ENCODE measurements around the gene MAPK4.

DNA sequence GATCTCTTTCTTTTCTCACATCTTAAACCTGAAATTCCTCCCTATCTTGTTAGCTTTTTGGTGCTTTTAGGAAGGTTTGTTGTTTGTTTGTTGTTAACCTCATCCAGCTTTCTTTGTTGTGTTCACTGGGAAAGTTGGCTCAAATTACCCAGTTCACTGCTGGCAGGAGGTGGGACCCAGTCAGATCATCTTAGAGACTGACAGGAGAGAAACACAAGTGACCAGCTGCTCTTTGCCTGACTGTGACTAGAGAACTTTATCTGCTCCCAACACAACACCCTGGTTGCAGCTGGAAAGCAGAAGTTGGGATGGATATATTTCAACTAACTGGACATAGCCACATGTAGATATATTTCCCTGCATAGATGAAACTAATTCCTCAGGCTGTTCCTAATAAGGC is 10.0 kb downstream of the MAPK4 start:
- TF ChIP-seq, protein P1, sequence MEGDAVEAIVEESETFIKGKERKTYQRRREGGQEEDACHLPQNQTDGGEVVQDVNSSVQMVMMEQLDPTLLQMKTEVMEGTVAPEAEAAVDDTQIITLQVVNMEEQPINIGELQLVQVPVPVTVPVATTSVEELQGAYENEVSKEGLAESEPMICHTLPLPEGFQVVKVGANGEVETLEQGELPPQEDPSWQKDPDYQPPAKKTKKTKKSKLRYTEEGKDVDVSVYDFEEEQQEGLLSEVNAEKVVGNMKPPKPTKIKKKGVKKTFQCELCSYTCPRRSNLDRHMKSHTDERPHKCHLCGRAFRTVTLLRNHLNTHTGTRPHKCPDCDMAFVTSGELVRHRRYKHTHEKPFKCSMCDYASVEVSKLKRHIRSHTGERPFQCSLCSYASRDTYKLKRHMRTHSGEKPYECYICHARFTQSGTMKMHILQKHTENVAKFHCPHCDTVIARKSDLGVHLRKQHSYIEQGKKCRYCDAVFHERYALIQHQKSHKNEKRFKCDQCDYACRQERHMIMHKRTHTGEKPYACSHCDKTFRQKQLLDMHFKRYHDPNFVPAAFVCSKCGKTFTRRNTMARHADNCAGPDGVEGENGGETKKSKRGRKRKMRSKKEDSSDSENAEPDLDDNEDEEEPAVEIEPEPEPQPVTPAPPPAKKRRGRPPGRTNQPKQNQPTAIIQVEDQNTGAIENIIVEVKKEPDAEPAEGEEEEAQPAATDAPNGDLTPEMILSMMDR (IDR thresholded peaks at IDR 0.05; ENCODE audit: insufficient read depth, low read length) = no peak
- no peak for TF ChIP-seq POLR2AphosphoS5 (IDR thresholded peaks at IDR 0.05; ENCODE audit: low read depth)
- no peak for TF ChIP-seq GABPA (IDR thresholded peaks at IDR 0.05; ENCODE audit: low read depth)
- TF ChIP-seq, protein P2, sequence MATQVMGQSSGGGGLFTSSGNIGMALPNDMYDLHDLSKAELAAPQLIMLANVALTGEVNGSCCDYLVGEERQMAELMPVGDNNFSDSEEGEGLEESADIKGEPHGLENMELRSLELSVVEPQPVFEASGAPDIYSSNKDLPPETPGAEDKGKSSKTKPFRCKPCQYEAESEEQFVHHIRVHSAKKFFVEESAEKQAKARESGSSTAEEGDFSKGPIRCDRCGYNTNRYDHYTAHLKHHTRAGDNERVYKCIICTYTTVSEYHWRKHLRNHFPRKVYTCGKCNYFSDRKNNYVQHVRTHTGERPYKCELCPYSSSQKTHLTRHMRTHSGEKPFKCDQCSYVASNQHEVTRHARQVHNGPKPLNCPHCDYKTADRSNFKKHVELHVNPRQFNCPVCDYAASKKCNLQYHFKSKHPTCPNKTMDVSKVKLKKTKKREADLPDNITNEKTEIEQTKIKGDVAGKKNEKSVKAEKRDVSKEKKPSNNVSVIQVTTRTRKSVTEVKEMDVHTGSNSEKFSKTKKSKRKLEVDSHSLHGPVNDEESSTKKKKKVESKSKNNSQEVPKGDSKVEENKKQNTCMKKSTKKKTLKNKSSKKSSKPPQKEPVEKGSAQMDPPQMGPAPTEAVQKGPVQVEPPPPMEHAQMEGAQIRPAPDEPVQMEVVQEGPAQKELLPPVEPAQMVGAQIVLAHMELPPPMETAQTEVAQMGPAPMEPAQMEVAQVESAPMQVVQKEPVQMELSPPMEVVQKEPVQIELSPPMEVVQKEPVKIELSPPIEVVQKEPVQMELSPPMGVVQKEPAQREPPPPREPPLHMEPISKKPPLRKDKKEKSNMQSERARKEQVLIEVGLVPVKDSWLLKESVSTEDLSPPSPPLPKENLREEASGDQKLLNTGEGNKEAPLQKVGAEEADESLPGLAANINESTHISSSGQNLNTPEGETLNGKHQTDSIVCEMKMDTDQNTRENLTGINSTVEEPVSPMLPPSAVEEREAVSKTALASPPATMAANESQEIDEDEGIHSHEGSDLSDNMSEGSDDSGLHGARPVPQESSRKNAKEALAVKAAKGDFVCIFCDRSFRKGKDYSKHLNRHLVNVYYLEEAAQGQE (IDR thresholded peaks at IDR 0.05; ENCODE audit: insufficient replicate concordance, low read depth) = no peak
